GM11168 (cell line): ENCODE results near the gene FOSL2.

Experiments used
- in situ Hi-C: fragments of 300-500 bp; cut with MboI; formaldehyde crosslinking; loops from one replicate; pipeline ENCODE4 v1.12.0; 2022; ENCODE audit warnings: low sequenced_read_pairs; ENCODE audit not compliant: unreplicated experiment

The FOSL2 gene

DNA sequence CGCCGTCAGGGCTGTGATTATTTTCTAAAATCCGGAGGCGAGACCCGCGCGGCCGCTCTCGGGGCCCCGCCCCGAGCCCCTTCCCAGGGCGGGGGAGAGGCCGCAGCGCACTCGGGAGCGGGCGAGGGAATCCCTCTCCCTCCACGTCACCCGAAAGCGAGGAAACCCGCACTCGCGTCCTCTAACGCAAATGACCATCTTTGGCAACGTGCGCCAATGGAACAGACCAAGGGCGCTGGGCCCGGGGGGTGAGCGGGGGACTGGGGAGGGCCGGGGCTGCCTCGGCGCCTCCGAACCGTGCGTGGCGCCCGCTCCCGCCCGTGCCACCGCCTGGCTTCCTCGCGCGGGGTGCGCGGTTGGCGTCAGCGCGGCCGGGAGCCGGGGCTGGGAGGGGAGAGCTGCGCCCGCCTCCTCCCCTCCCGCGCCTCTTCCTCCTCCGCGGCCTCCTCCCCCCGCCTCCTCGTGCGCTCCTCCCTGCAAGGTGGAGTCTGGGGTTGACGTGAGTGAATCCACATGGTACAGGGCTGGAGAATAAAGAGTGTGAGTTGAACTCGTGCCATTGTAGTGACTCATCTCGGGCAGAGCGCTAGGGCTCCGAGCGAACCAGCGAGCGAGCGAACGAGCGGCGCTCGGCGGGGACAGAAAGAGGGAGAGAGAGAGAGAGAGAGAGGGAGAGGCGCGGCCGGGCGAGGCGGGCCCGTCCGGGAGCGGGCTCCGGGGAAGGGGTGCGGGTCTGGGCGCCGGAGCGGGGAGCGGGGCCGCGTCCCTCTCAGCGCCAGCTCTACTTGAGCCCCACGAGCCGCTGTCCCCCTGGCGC, at the start of gene FOSL2:
FOSL2 (plus strand) TSS at position 562 of the 817 bp plus-strand sequence. CDS start 863 bp downstream, outside the sequence.
- in situ Hi-C loops: no loop called here

DNA sequence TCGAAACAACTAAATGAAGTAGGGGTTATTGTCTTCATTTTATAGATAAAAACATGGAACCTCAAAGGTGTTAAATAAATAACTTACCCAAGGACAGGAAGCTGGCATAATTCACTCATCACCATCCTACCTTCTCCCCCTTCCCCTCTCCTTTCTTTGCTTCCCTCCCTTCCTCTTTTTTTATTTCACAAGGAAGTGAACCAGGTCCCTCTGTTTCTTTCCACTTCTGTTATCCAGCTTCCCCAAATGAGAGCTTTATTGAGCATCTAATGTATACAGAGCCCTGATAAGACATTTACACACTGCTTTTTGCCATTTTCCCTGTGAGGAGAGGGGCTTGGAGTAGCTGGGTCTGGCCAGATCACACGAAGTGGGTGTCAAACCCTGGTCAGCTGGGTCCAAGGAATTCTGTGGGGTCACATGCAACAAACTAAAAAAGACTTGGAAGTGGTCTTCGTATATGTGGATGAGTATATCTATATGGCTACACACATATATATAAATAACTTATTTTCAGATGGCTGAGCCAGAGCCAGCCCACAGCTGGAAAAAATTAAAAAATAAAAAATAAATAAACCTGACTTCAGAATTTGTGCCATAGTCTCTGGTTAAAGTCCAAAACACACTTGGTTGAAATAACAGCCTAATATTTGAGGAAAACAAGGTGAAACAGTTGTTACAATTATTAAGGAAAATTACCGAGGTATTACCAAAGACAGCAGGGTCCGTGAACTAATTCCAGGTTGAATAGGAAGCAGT, 49.3 kb upstream of the FOSL2 start:
- in situ Hi-C loops: no loop called here

DNA sequence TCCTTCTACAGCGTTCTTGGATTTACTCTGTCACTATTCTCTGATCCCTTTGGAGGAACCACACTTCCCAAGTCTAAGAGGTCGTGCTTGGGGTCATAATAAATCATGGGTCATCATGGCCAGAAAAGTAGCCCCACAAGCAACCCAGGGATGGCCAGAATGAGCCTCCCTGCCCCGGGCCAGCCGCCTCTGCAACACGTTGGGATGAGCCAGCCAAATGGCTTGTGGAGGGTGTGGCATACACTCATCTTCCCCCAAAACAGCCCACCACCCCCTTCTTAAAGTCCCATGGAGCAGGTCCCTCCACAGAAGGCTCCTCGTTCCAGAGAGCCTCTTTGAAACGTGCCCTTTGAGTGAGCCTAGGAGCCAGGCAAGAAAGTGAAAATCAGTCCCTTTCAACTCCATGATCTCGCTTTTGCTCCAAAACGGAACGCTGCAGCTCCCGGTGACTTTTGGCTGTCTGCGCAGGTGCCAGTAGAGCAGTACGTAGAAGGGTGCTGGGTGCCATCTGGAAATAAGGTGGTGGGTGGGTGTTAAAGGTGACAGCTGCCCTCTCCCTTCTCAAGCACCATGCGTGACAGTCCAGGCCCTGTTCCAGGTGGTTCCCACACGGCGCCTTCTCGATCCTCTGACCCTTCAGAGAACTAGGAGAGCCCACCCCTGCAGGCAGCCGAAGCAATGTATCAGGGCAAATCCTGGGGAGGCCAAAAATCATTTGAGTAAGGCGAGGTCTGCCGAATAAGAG, 48.5 kb upstream of the FOSL2 start:
- in situ Hi-C loops: no loop called here

DNA sequence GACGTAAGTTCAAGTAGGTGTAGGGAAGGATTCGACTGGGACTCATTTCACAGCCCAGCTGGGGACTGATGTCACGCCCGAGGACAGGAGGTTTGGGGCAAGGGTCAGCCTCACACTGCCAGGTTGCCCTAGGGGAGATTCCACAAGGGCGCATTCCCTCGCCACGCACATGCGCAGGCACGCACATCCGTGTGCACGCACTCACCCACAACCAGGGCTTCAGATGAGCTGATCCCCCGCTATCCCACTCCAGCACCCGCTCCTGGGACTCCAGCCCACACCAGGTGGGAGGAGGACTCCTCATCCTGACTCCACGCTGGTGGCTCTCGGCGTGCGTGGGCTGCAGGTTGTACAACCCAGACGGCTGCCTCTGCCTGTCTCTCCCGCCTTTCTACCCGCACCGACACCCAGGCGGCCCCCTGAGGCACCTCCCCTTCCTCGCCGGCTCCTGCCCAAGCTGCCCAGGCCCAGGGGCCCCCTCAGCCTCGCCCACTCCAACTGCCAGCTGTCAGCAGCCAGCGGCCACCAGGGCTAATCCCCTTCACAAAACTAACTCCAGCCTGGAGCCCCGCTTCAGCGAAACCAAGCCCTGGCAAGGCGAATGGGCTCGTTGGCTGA, 47.8 kb upstream of the FOSL2 start:
- in situ Hi-C loops: no loop called here

DNA sequence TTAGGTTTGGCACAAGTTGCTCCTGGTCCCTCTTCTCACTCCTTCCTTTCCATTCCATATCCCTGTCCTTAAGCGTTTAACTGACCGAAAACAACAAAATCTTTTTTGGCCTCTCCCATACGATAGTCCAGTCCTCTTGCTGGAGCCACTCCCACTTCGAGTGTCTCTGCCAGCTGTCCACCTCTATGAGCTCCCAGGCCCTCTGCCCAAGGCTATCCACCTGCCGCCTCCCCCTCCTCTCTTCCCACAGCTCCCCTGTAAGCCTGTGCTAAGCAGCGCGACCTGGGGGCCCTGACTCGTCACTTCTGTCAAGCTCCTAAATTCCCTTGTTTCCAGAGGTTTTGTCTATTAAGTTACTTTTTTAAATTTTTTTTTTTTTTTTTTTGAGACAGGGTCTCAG, 47.0 kb upstream of the FOSL2 start:
- in situ Hi-C loops: no loop called here

DNA sequence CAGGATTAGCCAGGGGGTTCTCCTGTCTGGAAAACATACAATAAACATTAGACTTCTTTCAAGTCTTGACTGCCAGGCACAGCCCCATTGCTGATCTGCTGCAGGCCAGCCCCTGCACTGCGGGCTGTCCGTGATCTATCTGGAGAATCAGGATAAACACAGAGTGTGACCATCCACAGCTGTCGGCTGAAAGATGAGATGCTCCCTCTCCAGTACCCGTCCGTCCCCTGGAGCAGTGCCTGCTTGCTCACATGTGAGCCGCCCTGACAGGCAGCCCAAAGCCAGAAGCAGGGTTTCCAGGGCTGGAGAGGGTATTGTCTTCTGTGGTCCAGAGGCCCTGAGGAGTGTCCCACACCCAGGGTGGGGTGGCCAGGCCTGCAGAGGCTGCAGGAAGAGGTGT, 46.1 kb upstream of the FOSL2 start:
- in situ Hi-C loops: no loop called here

DNA sequence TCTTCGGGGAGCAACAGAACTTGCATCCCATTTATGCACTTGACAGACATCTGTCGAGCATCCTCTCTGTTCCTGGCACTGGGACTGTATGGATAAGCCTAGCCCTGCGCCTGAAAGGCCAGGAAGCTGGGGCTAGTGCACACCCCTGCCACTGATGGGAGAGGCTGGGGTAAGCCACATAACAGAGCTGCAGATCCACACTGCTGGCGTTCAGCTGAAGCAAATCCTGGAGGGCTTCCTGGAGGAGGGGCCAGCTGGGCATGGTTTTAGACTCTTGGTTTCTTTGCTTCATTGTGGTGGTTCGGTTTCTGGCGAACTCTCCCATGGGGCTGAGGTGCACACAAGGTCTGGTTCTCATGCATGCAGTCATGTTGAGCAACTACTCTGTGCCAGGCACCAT, 45.5 kb upstream of the FOSL2 start:
- in situ Hi-C loops: no loop called here

DNA sequence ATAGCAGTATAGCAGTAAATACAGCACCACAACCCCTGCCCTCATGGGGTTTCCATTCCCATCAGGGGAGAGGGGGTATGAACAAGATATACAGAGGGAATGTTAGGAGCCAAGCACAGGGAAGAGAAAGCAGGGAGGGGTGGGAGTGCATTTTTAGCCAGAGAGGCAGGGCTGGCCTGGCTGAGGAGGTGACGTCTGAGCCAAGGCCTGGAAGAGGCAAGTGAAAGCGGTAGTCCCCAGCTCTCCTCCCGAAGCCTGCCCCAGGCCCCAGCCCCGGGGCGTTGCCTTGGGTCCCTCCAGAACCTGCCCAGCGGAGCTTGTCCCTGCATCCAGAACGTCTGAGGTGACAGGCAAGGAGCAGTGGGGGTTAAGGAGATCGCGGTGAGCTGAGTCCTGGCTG, 45.1 kb upstream of the FOSL2 start:
- in situ Hi-C loops: no loop called here

DNA sequence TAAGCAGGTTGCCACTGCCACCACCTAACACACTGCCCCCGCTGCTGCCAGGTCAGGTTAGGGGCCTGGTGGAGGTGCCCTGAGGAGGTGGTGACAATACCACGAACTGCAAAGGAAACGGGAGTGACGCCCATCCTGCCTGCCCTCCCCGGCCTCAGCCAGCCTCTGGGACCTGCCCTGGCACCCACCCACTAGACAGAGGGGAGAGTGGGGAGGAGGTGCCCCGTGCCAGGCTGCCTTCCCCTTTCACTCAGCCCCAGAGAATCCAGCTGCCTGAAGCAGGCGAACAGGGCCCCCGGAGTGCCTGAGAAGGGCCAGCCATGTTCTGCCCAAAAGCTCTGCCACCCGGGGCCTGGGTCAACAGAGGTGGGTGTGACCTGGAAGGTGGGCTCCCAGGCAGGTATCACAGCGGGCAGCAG, 44.5 kb upstream of the FOSL2 start:
- in situ Hi-C loops: no loop called here

DNA sequence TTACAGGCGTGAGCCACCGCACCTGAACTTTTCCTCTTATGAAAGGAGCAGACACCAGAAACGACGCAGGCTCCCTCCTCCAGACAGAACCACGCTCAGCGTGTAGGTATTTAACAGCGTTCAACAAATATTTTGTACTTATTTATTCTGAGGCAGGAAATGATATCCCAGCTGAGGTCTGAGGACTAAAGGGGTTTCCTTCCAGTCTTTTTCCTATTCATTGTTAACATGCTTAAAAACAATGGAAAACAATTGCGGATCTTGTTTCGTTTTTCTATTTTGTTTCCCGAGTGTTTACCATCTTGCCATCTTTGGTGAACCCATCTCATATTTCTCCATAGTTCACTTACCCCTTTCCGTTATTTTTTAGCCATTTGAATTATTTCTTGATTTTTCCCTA, 43.7 kb upstream of the FOSL2 start:
- in situ Hi-C loops: no loop called here

DNA sequence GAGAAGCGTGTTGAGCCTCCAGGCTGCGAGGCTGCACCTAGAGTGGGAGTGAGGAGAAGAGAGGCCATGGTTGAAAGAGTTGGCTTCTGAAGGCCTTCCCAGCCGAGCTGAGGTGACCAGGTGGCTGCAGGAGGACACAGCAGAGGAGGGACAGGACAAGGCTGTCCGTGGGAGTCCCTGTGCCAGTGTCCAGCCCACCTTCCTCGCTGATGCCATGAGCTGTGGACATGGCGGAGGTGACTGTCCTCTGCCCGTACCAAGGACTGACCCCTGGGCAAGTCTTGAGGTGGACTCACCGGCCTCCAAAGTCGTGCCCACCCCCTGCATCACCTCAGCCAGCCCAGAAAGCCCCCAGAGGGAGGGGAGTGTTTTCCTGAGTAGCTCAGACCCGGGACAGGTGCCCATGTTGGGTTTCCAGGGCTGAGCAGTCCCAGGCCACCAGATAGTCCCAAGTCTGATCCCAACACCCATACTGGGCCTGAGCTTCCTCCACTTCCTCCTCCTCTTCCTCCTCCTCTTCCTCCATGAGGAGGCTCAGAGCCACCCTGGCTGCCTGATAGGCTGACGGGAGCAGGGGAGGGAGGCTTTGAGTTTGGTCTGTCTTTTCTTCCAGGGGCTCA, 43.0 kb upstream of the FOSL2 start:
- in situ Hi-C loops: no loop called here

DNA sequence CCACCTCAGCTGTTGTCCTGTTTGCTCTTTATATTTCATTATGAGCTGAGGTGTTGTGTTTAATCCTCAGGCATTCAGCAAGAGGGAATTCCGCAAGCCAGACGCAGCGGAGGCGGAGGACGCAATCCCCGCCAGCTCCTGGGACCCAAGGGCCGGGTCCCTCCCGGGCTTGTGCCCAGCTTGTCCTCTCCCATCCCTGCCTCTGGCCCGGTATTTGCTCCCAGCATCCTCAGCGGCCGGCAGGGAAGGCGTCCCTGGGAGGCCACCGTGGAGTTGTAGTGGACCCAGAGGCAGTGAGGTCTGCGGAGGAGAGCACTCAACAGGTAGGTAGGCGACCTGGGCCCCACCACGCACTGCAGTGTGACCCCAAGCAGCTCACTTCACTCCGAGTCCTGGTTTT, 42.5 kb upstream of the FOSL2 start:
- in situ Hi-C loops: no loop called here

DNA sequence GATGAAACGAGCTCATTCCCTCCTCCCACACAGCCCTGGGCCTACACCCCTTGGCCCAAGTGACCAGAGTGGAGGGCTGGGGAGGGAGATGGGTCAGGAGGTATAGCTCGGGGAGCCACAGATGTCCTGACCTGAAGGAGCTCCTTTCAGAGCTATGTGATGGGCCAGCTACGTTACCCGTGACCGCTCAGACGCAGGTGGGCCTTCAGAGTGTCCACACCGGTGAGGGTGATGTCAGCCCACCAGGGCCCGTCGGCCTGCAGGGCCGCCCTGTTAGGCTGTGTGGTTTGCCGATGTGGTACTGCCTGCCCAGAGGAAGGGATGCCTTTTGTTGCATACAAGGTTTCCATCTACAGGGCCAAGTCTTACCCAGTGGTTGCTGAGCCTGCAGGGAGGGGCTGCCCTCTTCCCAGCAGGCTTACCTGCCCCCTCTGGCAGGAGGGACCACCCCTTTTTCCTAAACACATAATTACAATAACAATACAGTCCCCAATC, 41.8 kb upstream of the FOSL2 start:
- in situ Hi-C loops: no loop called here

DNA sequence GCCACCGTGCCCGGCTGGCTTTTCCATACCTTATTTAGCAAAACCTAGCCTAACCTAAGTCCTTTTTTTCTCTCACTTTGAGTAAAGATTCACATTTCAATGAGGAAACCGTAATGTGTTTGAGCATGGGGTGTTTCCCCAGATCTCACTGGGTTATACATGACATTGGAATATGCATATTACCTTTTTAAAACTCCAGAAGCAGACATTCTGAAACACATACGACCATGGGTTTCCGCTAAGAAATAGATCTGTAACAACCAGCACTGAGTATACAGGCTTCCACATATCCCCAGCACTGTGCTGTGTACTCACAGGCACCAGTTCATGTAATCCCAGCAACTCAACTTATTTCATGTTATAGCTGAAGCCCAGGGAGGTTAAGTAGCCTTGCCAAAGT, 41.0 kb upstream of the FOSL2 start:
- in situ Hi-C loops: no loop called here

DNA sequence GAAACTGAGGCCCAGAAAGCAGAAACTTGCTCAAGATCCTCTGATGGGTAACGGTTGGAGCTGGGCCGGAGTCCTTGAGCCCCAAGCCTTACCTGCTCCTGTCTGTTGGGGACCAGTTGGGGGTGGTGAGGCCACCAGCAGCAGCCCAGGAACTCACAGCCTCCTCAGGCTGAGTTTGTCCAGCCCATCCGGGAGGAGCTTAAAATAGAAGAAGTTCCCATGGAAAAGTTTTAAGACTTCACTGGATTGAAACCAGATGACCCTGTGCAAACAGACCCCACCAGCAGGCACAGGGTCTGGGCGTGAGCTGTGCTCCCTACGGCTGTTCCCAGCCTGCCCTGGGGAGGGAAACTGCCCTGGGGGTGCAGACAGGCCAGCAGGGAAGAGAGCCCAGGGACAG, 40.6 kb upstream of the FOSL2 start:
- in situ Hi-C loops: no loop called here

DNA sequence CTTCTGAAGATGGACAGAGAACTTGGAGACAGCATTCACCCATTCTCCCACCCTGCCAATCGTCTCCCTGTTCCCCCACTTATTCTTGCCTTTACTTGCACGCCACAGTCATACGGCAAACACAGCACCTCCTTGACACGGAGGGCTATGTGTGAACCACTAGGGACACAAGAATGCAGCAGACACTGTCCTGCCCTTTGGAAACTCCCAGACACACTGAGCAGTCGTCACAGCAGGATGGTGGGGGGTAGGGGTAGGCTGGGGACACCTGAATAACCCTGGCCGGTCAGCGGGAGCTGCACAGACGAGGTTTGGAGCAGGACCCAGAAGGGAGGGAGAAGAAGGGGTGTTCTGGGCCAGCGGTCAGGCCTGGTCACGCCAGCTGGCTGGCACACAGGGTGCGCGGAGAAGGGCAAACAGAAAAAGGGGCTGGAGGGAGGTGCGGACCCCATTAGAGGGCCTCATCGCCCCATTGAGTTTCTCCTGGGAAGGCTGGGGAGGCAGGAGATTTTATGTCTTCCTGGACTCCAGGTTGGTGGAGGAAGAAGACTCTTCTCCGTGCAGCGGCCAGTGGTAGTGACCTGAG, 40.0 kb upstream of the FOSL2 start:
- in situ Hi-C loops: no loop called here

DNA sequence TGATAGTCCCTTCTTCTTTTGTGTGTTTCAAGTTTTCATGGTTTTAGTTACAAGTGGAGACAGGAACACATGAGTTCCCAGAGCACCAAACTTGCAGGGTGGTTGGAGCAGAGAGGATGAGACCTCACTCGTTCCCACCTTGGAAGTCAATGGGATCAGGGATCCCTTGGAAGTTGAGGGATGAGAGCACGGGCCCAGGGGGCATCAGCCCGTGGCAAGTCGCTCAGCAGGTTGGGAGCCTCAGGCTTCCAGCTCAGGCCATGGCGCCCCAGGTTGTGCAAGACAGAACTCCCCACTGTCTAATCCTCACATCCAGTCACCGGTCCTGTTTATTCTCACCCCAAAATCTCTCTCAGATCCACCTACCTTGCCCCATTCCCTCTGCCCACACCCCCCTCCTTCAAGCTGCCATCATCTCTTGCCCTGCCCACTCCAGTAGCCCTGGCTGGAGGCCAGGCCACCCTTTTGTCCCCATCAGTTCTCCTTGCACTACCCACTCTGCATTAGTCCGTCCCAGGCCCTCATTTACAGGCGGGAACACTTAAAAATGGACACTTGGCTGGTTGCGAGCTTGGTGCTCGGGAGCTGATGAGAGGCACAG, 37.6 kb upstream of the FOSL2 start:
- in situ Hi-C loops: no loop called here

DNA sequence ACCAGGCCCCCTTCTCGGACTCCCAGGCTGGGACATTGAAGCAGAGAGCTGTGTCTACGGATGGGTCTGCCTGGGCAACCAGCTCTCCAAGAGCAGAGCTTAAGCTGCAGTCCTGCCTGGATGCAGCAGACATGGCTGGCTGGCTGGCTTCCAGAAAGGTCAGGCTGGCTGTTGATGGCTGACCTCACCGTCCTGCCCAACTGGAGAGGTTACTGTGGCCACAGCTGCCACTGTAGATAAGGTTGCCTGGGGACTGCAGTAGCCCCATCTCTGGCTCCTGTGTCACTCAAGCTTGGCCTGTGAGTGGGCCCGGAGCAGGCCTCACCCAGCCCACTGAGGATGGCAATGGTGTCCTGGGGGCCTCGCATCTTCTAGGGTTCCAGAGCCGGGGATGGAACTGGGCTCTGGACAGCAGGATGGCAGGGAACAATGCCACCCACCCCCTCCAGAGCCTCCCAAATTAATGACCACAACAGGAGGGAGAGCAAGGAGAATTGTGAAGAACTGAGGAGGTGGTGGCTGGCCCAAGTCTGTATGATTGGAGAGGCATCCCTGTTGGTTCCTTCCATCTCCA, 37.0 kb upstream of the FOSL2 start:
- in situ Hi-C loops: no loop called here
